ENCODE results near the gene DYSF.

- TF ChIP-seq POLR2AphosphoS5 (IDR thresholded peaks at IDR 0.05; ENCODE audit: low read depth, low read length) (no peak), TAF1 (IDR thresholded peaks at IDR 0.05; ENCODE audit: borderline replicate concordance, insufficient read depth, low read length) (no peak), SIN3A (IDR thresholded peaks at IDR 0.05; ENCODE audit: borderline replicate concordance, insufficient read depth, low read length) (no peak)
Measured at GRCh38 chr2:71494091-71494490, 40.7 kb downstream of the DYSF start.

Data from PFSK-1 (cell line).